GM19455 (cell line): ENCODE results near the gene ATP1A4.
"Not testable (repeated sequence)": the region's sequence is repeated elsewhere in the genome, so short reads cannot be mapped to it uniquely, and the experiment has no call there.

Experiments used
- ATAC-seq: cut with Tn5 transposase; IDR thresholded peaks from one replicate; pipeline ENCODE4 v1.9.1; 2021; ENCODE audit not compliant: unreplicated experiment

The ATP1A4 gene

DNA sequence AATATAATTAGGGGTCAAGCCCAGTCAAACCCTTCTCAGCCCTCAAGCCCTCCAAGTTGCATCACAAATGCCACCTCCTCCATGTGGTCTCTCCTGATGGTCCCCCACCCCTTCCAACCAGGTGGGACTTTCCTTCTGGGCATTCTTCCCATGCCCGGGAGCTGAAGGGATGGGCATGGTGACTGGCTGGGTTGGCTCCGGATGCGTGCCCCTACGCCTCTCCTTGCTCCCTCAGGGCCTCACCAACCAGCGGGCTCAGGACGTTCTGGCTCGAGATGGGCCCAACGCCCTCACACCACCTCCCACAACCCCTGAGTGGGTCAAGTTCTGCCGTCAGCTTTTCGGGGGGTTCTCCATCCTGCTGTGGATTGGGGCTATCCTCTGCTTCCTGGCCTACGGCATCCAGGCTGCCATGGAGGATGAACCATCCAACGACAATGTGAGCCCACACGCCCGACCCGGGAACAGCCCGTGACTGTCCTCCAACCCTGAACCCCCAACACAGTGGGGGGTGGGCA, 28.4 kb upstream of the ATP1A4 start:
- ATAC-seq: no peak

DNA sequence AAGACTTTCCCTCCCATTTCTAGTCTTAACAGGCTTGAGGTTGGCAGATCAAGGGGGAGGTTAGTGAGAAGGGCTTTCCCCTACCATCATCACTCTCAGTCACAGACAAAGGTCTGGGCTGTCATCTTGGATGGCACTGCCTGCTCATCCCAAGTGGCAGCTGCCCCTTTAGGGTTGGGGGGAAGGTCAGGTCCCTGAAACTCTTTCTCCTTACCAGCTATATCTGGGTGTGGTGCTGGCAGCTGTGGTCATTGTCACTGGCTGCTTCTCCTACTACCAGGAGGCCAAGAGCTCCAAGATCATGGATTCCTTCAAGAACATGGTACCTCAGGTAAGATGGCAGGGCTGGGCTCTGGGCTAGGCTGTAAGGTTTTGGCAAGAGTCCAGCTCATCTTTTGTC, 27.7 kb upstream of the ATP1A4 start:
- ATAC-seq: no peak

DNA sequence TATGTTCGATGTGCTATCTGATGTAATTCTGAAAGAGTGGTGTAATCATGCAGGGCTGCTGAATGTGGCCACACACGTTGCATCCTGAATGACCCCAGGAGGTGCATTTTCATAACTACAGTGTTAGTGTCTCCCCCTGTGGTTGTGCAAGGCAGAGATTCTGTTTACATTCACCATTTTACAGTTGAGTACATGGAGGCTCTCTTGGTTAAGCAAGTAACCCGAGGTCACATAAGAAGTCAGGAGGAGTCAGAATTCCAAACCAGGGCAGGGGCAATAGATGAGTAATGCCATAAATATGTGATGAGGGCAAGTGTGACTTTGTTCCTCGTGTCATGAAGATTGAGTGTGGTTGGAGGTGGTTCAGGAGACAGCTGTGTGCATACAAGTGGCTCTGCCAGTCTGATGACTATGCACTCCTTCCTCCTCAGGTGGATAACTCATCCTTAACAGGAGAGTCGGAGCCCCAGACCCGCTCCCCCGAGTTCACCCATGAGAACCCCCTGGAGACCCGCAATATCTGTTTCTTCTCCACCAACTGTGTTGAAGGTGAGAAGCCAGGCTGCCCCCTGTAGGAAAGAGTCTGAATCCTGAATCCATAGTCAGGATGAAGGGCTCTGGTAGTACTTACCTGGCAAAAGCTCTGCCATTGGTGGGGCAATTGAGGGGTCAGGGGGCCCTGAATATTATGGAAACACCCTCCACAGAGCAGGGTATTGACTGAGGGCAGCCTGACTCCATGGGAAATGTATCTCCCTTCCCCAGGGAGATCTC, 26.5 kb upstream of the ATP1A4 start:
- no peak for ATAC-seq

DNA sequence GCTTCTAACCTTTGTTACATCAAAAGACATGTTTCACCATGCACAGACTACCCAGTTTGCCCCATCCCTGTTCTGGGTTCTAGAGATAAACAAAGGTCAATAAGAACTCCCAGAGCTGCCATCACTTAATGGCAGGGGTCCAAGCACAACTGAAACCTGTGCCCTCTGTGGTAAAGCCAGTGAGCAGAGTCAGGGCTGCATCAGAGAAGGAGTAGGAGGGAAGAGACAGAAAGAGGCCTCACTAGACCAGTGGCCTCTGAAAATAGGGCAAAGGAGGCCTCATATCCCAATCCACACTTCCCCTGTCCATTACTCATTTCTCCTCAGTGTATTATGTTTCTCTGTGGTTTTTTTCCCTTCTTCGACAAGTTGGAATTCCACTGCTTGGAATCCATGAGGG, 25.7 kb upstream of the ATP1A4 start:
- ATAC-seq: no peak

DNA sequence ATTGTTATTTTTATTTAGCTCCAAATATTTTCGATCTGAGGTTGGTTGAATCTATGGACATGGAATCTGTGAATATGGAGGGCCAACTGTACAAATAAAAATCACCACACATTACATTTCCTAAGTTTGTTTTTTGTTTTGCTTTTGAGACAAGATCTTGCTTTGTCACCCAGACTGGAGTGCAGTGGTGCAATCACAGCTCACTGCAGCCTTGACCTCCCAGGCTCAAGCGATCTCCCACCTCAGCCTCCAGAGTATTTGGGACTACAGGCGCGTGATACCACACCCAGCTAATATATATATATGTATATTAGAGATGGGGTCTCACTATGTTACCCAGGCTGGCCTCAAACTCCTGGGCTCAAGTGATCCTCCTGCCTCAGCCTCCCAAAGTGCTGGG, 25.1 kb upstream of the ATP1A4 start:
- ATAC-seq: not testable (repeated sequence)

DNA sequence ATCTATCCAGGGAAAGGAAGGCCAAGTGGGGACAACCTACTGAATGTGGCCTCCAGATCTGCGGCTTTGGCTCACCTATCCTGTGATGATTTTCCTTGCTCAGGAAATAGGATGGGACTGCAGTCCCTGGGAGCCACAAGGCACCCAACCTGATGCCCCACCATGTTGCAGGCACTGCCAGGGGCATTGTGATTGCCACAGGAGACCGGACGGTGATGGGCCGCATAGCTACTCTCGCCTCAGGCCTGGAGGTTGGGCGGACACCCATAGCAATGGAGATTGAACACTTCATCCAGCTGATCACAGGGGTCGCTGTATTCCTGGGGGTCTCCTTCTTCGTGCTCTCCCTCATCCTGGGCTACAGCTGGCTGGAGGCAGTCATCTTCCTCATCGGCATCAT, 24.0 kb upstream of the ATP1A4 start:
- ATAC-seq: no peak

DNA sequence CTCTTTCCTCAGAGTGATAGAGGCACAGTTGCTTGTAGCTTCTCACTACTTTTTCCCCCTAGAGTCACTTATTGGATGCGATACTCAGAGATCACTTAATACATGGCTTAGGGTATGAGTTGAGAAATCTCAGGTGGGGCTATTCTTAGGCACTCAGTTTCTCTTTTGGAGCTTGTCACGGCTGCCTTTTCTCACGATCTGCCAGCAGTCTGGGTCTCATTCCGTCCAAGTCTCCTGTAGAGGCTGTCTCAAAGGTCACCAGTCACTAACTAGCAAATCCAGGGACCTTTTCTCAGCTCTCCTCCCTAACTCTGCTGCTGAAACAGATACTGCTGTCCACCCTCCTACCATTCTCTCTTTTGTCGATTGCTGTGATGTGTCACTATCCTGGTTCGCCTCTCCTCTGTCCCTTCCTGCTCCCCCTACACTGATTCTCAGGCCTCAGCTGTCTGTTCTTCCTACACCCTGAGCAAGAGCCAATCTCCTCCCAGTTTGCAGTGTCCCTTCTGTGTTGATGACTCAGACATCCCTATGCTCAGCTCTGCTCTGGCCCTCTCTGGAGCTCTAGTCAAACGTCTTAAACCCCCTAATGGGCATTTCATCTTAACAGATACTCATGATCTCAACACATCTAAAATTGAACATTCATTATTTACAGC, 23.4 kb upstream of the ATP1A4 start:
- ATAC-seq: no peak

DNA sequence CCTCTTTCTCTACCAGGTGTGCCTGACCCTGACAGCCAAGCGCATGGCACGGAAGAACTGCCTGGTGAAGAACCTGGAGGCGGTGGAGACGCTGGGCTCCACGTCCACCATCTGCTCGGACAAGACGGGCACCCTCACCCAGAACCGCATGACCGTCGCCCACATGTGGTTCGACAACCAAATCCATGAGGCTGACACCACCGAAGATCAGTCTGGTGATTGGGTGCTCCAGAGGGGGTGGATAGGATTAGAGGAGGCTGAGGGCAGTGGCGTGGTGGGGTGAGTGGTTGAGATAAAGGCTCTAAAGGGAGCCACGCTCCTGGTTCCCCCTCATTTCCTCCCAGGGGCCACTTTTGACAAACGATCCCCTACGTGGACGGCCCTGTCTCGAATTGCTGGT, 22.8 kb upstream of the ATP1A4 start:
- no peak for ATAC-seq

DNA sequence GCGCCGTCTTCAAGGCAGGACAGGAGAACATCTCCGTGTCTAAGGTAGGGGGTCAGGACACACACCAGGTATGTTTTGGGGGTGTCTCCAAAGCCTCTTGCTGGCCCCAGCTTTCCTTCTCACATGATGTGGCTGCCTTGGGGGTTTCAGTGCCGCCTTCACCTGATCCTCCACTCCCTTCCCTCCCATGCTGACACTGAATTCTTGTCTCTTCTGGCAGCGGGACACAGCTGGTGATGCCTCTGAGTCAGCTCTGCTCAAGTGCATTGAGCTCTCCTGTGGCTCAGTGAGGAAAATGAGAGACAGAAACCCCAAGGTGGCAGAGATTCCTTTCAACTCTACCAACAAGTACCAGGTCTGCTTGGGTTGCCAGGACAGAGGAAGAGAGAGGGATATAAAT, 22.4 kb upstream of the ATP1A4 start:
- ATAC-seq: no peak

DNA sequence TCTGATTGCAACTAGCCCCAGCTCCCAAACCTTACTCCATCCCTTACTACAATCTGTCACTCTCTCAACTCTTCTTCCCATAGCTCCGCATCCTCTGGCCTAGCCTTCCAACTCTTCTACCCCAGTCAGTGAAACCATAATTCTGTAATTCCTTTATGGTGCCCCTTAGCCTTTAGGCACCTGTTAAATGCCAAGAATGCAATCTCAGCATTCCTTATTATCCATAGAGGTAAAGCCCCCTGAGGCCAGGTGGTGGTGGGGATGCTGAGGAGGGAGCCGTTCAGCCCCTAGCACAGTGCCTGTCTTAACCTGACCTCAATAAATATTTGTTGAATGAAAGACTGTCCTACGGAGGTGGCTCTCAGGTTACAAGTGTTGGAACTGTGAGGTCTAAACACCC, 21.8 kb upstream of the ATP1A4 start:
- ATAC-seq: no peak

DNA sequence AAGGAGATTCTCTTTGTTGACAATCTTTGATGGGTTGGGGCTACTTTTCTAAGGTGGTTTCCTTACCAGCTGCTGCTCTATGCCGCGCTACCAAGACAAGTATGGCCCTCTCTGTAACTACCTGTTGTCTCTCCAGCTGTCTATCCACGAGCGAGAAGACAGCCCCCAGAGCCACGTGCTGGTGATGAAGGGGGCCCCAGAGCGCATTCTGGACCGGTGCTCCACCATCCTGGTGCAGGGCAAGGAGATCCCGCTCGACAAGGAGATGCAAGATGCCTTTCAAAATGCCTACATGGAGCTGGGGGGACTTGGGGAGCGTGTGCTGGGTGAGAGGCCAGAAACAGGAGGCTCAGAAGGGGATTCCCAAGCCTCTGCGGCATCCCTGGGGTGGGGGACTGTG, 21.4 kb upstream of the ATP1A4 start:
- ATAC-seq: no peak

DNA sequence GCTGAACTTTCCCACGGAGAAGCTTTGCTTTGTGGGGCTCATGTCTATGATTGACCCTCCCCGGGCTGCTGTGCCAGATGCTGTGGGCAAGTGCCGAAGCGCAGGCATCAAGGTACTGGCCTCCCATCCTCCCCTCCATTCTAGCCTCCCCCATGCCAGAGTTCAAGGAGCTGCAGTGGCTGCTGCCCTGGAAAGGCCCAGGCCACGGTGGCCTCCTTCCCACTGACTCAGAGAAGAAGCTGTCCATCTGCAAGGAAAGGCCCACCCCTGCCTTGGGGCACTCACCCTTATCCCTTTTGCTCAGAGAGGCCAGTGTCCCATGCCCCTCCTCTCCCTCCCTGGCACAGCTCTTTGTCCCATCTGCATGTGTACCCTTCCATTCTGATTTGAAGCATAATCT, 20.9 kb upstream of the ATP1A4 start:
- no peak for ATAC-seq

DNA sequence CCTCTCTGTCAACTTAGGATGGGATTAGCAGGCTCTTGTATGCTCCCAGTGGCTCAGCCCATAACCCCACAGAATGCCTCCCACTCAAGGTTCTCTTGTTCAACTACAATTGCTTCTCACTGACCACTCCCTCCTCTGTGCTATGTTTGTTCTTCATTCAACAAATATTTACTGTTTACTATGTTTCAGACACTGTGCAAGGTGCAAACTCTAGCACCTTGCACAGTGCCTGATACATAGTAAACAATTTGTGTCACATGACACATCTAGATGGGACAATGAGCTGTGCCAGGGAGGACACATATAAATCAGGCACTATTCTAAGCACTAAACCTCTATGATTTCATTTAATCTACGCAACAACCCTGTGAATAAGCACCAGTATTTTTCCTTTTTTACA, 20.5 kb upstream of the ATP1A4 start:
- no peak for ATAC-seq

DNA sequence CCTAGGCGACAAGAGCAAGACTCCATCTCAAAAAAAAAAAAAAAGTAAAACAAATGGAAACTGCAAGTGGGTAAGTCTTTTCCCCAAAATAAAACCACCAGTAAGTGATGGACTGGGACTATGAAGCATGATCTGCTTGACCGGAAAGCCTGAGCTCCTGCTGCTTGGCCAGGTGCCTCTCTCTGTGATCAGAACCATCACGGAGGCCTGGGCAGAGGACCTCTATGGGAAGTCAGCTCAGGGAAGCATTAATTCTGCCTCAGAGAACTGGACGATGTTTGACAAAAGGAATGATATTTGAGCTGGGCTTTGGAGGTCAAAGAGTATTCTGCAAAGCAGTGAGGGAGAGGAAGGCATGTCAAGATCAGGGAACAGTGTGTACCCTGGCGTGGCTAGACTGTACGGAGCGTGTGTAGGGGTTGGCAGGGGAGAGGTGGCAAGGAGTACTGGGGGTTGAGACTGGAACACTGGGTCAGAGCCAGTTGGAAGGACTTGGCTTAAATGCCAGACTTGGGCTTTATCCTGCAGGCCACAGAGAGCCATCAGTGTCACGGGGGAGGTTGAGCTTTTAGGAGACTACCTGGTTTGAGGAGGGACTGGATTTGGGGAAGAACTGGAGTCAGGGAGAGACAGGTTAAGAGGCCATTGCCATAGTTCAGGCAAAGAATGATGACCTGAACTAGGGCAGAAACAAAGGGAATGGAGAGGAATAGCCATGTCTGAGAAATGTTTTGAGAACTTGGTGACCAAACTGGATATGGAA, 19.4 kb upstream of the ATP1A4 start:
- ATAC-seq: no peak

DNA sequence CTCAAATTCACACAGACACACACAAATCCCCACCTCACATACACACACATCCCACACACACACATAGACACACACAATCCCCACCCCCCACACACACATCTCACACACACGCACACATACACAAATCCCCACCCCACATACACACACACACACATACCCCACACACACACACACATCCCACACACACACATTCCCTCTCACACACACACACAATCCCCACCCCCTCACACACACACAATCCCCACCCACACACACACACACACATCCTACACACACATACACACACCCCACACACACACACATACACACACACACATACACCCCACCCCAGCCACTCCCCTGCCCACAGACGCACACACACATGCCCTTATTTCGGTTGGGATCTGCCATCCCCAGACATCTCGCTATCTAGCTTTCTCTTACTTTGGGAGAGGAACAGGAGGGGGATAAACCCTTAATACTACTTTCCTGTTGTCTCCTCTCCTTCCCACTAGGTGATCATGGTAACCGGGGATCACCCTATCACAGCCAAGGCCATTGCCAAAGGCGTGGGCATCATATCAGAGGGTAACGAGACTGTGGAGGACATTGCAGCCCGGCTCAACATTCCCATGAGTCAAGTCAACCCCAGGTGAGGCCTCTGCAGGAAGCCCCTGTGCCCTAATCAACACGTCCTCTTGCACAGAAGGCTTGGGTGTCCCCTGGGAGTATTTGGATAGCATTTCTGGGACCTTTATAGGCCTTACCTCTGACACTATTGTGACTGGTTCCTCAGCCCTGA, 17.2 kb upstream of the ATP1A4 start:
- ATAC-seq: no peak

DNA sequence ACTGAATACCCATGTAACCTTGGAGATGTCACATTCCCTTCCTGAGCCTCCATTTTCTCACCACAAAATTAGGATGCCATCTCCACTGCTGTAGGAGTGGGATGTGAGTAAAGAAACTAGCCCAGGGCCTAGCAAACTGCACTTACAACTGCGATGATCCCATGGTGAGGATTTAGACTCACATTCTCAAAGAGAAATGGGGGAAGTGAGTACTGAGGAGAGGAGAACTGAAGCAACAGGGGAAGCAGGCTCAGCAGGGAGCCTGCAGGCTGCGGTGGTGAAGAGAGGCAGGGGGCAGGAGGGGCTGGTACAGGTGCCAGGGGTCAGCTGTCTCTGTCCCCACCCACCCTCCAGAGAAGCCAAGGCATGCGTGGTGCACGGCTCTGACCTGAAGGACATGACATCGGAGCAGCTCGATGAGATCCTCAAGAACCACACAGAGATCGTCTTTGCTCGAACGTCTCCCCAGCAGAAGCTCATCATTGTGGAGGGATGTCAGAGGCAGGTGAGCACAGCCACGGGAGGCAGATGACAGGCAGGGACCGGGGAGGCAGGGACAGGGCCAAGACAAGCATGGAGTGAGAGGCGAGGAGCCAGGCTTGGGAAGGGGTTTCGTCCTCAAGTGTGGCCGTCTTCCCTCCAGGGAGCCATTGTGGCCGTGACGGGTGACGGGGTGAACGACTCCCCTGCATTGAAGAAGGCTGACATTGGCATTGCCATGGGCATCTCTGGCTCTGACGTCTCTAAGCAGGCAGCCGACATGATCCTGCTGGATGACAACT, 16.4 kb upstream of the ATP1A4 start:
- ATAC-seq: no peak

DNA sequence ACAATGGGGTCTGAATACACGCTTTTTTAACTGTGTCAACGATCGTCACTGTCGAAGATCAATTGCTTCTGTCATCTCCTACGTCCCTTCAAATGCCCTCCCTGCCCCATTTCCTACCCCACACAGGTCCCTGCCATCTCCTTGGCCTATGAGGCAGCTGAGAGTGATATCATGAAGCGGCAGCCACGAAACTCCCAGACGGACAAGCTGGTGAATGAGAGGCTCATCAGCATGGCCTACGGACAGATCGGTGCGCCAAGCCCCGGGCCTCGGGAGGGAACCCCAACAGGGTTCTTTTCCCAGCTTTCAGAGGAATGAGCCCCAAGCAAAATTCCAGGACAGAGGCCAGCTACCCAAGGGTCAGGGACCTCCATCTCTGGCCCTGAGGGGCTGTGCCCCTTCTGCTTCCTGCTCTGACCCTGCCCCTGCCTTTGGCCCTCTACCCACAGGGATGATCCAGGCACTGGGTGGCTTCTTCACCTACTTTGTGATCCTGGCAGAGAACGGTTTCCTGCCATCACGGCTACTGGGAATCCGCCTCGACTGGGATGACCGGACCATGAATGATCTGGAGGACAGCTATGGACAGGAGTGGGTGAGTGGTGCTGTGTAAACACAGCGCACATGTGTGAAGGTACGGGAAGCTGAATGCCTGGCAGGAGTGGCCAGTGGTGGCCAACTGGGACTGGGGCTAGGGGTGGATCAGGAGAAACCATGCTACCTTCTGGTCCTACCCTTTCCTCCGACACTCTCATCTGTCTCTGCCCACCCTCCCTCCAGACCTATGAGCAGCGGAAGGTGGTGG, 15.1 kb upstream of the ATP1A4 start:
- ATAC-seq: no peak

DNA sequence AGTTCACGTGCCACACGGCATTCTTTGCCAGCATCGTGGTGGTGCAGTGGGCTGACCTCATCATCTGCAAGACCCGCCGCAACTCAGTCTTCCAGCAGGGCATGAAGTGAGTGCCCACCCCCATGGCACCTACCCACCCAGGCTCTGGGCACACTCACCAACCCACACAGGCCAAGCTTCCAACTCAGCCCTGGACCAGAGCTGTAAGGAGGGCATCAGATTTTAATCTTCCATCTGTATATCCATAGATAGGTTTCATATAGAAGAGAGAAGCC, 14.5 kb upstream of the ATP1A4 start:
- no peak for ATAC-seq

DNA sequence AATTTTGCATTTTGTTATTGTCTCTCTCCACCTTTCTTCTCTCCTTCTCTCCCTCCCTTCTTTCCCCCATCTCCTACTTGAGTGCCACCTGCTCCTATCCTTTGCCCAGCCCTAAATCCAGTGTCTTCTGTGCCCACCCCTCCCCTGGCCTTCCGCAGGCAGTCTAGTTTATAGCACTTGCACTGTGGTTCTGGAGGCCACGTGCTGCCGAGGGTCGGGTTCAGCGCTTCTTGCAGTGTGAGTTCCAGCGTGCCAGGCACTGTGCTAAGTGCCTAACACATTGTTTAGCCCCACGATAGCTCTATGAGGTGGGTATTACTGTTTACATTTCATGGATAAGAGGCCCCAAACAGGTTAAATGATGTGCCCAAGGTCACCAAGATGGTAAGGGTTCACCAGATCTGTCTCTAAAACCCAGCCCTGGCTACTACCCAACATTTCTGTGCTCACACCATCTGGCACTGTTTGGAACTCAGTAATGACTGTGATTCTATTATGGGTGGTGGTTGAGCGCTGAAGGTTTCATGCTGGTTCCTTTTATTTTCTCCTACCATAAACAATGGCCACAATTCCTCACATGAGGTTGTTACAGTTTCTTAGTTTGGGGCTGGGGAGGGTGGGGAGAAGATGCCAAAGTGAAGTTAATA, 14.1 kb upstream of the ATP1A4 start:
- no peak for ATAC-seq
